Measurements from ENCODE around the gene GPR142.

The GPR142 gene

GRCh38 chr17:74369221-74369620 is 1.9 kb downstream of the GPR142 start:
- Histone ChIP-seq H3K9me3 (ENCODE audit: control insufficient read depth, insufficient read depth, low read length) (no peaks in the 10 kb centered on the region), H3K36me3 (ENCODE audit: insufficient read depth, low read length) (no peaks in the 10 kb centered on the region), H3K4me1 (ENCODE audit: insufficient read depth, low read length) (peaks cover 13% of the 10 kb centered on the region; the same call in 1 of the 2 replicates), H3K9ac (ENCODE audit: low read depth, low read length) (no peak overlapping the region)

GRCh38 chr17:74369665-74370490 is 2.6 kb downstream of the GPR142 start:
- H3K9ac ChIP-seq (ENCODE audit: low read depth, low read length): no peak overlapping the region
- no peaks in the 10 kb centered on the region for H3K36me3 ChIP-seq (ENCODE audit: insufficient read depth, low read length)
- H3K4me1 ChIP-seq (ENCODE audit: insufficient read depth, low read length): peaks cover 13% of the 10 kb centered on the region; the same call in 1 of the 2 replicates
- H3K9me3 ChIP-seq (ENCODE audit: control insufficient read depth, insufficient read depth, low read length): no peaks in the 10 kb centered on the region

GRCh38 chr17:74371653-74372147 is 4.4 kb downstream of the GPR142 start:
- Histone ChIP-seq H3K4me1 (ENCODE audit: insufficient read depth, low read length) (peaks cover 13% of the 10 kb centered on the region; the same call in 1 of the 2 replicates), H3K9me3 (ENCODE audit: control insufficient read depth, insufficient read depth, low read length) (no peaks in the 10 kb centered on the region), H3K9ac (ENCODE audit: low read depth, low read length) (no peak overlapping the region), H3K36me3 (ENCODE audit: insufficient read depth, low read length) (no peaks in the 10 kb centered on the region)

GRCh38 chr17:74372426-74372825 is 5.1 kb downstream of the GPR142 start:
- H3K9ac ChIP-seq (ENCODE audit: low read depth, low read length): no peak overlapping the region
- no peaks in the 10 kb centered on the region for H3K9me3 ChIP-seq (ENCODE audit: control insufficient read depth, insufficient read depth, low read length)
- H3K36me3 ChIP-seq (ENCODE audit: insufficient read depth, low read length): no peaks in the 10 kb centered on the region
- peaks cover 13% of the 10 kb centered on the region; the same call in 1 of the 2 replicates for H3K4me1 ChIP-seq (ENCODE audit: insufficient read depth, low read length)

- peaks cover 6% of the 10 kb centered on the region; the same call in 1 of the 2 replicates for H3K4me1 ChIP-seq (ENCODE audit: insufficient read depth, low read length)
- no peaks in the 10 kb centered on the region for H3K9me3 ChIP-seq (ENCODE audit: control insufficient read depth, insufficient read depth, low read length)
- H3K9ac ChIP-seq (ENCODE audit: low read depth, low read length): no peak overlapping the region
- no peaks in the 10 kb centered on the region for H3K36me3 ChIP-seq (ENCODE audit: insufficient read depth, low read length)
These were observed 6.7 kb downstream of the GPR142 start for GRCh38 chr17:74373838-74374606.

GRCh38 chr17:74374858-74375257 is 7.6 kb downstream of the GPR142 start:
- no peak overlapping the region for H3K9ac ChIP-seq (ENCODE audit: low read depth, low read length)
- no peaks in the 10 kb centered on the region for H3K36me3 ChIP-seq (ENCODE audit: insufficient read depth, low read length)
- peaks cover 3% of the 10 kb centered on the region; the same call in 1 of the 2 replicates for H3K4me1 ChIP-seq (ENCODE audit: insufficient read depth, low read length)
- H3K9me3 ChIP-seq (ENCODE audit: control insufficient read depth, insufficient read depth, low read length): no peaks in the 10 kb centered on the region

- Histone ChIP-seq H3K9ac (ENCODE audit: low read depth, low read length) (peak overlapping the region; percentile 14; the same call in 1 of the 2 replicates), H3K9me3 (ENCODE audit: control insufficient read depth, insufficient read depth, low read length) (no peaks in the 10 kb centered on the region), H3K36me3 (ENCODE audit: insufficient read depth, low read length) (no peaks in the 10 kb centered on the region), H3K4me1 (ENCODE audit: insufficient read depth, low read length) (peaks cover 15% of the 10 kb centered on the region; the same call in 1 of the 2 replicates)
These were observed 12.3 kb downstream of the GPR142 start for GRCh38 chr17:74379495-74380085.

- H3K9ac ChIP-seq (ENCODE audit: low read depth, low read length): 0 out of 2 replicates have a peak overlapping the region, but pooled peaks have one; percentile 14
- H3K9me3 ChIP-seq (ENCODE audit: control insufficient read depth, insufficient read depth, low read length): no peaks in the 10 kb centered on the region
- H3K4me1 ChIP-seq (ENCODE audit: insufficient read depth, low read length): peaks cover 15% of the 10 kb centered on the region; the same call in 1 of the 2 replicates
These were observed 13.0 kb downstream of the GPR142 start for GRCh38 chr17:74380086-74380958.

GRCh38 chr17:74380959-74381808 is 13.9 kb downstream of the GPR142 start:
- H3K4me1 ChIP-seq (ENCODE audit: insufficient read depth, low read length): peaks cover 15% of the 10 kb centered on the region; the same call in 1 of the 2 replicates
- H3K9me3 ChIP-seq (ENCODE audit: control insufficient read depth, insufficient read depth, low read length): no peaks in the 10 kb centered on the region
- no peak overlapping the region for H3K9ac ChIP-seq (ENCODE audit: low read depth, low read length)
- no peaks in the 10 kb centered on the region for H3K36me3 ChIP-seq (ENCODE audit: insufficient read depth, low read length)

More at GRCh38 chr17:74380086-74380958, 13.0 kb downstream of the GPR142 start:
- H3K36me3 ChIP-seq (ENCODE audit: insufficient read depth, low read length): no peaks in the 10 kb centered on the region

GRCh38 chr17:74383141-74383540 is 15.8 kb downstream of the GPR142 start:
- no peak overlapping the region for H3K9ac ChIP-seq (ENCODE audit: low read depth, low read length)
- H3K4me1 ChIP-seq (ENCODE audit: insufficient read depth, low read length): peaks cover 29% of the 10 kb centered on the region
- no peaks in the 10 kb centered on the region for H3K36me3 ChIP-seq (ENCODE audit: insufficient read depth, low read length)
- H3K9me3 ChIP-seq (ENCODE audit: control insufficient read depth, insufficient read depth, low read length): no peaks in the 10 kb centered on the region

GRCh38 chr17:74385201-74385600 is 17.9 kb downstream of the GPR142 start:
- H3K4me1 ChIP-seq (ENCODE audit: insufficient read depth, low read length): peaks cover 33% of the 10 kb centered on the region

GRCh38 chr17:74386386-74386785 is 19.1 kb downstream of the GPR142 start:
- peaks cover 24% of the 10 kb centered on the region for H3K4me1 ChIP-seq (ENCODE audit: insufficient read depth, low read length)
- H3K36me3 ChIP-seq (ENCODE audit: insufficient read depth, low read length): no peaks in the 10 kb centered on the region
- no peaks in the 10 kb centered on the region for H3K9me3 ChIP-seq (ENCODE audit: control insufficient read depth, insufficient read depth, low read length)
- H3K9ac ChIP-seq (ENCODE audit: low read depth, low read length): no peak overlapping the region

More at GRCh38 chr17:74385201-74385600, 17.9 kb downstream of the GPR142 start:
- H3K36me3 ChIP-seq (ENCODE audit: insufficient read depth, low read length): no peaks in the 10 kb centered on the region
- H3K9ac ChIP-seq (ENCODE audit: low read depth, low read length): no peak overlapping the region
- no peaks in the 10 kb centered on the region for H3K9me3 ChIP-seq (ENCODE audit: control insufficient read depth, insufficient read depth, low read length)
